Choroid plexus epithelial cell (primary cell): ENCODE data around the gene DIAPH1.

Source experiments
- DNase-seq: peaks from one replicate; pipeline ENCODE4 v3.0.0-alpha.2; 2010; ENCODE audit warnings: low read depth
- H3K4me3 ChIP-seq: 2 replicates; pipeline ENCODE4 v1.5.1; 2011; ENCODE audit warnings: low read depth, mild to moderate bottlenecking, control low read depth, low read length, moderate library complexity
- CTCF ChIP-seq: conservative IDR thresholded peaks from 2 replicates; pipeline ENCODE4 v1.5.1; 2011; ENCODE audit warnings: low read depth, mild to moderate bottlenecking, control low read depth, inconsistent platforms, low read length, moderate library complexity

The DIAPH1 gene

GRCh38 chr5:141603923-141604717, 14.7 kb downstream of the DIAPH1 start:
- peak; percentile 94 for DNase-seq
- TF ChIP-seq CTCF: no peak
- H3K4me3 ChIP-seq: no peak overlapping the region

GRCh38 chr5:141602606-141603005, 16.2 kb downstream of the DIAPH1 start:
- no peak for DNase-seq
- H3K4me3 ChIP-seq: no peak overlapping the region
- TF ChIP-seq CTCF: no peak

- H3K4me3 ChIP-seq: no peak overlapping the region
- peak; percentile 44 for DNase-seq
- TF ChIP-seq CTCF: no peak
These were observed 20.1 kb downstream of the DIAPH1 start for GRCh38 chr5:141598391-141599345.

- TF ChIP-seq CTCF: no peak
- H3K4me3 ChIP-seq: no peak overlapping the region
- DNase-seq: no peak
These were observed 21.0 kb downstream of the DIAPH1 start for GRCh38 chr5:141597814-141598213.

- H3K4me3 ChIP-seq: no peak overlapping the region
These were observed 21.4 kb downstream of the DIAPH1 start for GRCh38 chr5:141597394-141597793.

GRCh38 chr5:141596867-141597266, 21.9 kb downstream of the DIAPH1 start:
- no peak for TF ChIP-seq CTCF
- no peak for DNase-seq
- no peak overlapping the region for H3K4me3 ChIP-seq

More at GRCh38 chr5:141597394-141597793, 21.4 kb downstream of the DIAPH1 start:
- no peak for TF ChIP-seq CTCF
- DNase-seq: no peak
